ENCODE measurements around the gene FBXO22. TPM values are rescaled to one million over a fixed set of nuclear protein-coding genes. Genes with fewer than 3 reads are reported as not detected.

FBXO22 gene
- total RNA-seq, 2 experiments from 2014 or later = 64.8 to 66.2 TPM

- intact Hi-C loops (cut with micrococcal nuclease) = no loop called here
- H3K9me3 Mint-ChIP-seq = no peaks in the 10 kb centered on the region
- no peak overlapping the region for H3K4me3 Mint-ChIP-seq
- ChIA-PET CTCF (interaction anchor here (0.6 kb wide), 1 partner anchor 18 kb away, joined by 3 read pairs; no protein-coding TSS in a partner anchor), POLR2A (no interaction called here)
- H3K27me3 Mint-ChIP-seq = peaks cover 23% of the 10 kb centered on the region
- TF ChIP-seq CTCF (IDR thresholded peaks at IDR 0.05) = no peak
- no peak overlapping the region for H3K27ac Mint-ChIP-seq
- H3K4me1 Mint-ChIP-seq (ENCODE audit: low read depth) = peaks cover 3% of the 10 kb centered on the region
- ATAC-seq (peak; percentile 53), DNase-seq (peak; percentile 53)
- H3K36me3 Mint-ChIP-seq (ENCODE audit: low read depth) = no peaks in the 10 kb centered on the region
These were observed 42.3 kb downstream of the FBXO22 start for GRCh38 chr15:75945953-75946352.

- Mint-ChIP-seq H3K27me3 (peaks cover 31% of the 10 kb centered on the region), H3K9me3 (no peaks in the 10 kb centered on the region), H3K4me3 (no peak overlapping the region), H3K4me1 (ENCODE audit: low read depth) (peaks cover 3% of the 10 kb centered on the region), H3K27ac (no peak overlapping the region), H3K36me3 (ENCODE audit: low read depth) (no peaks in the 10 kb centered on the region)
- ATAC-seq (no peak), DNase-seq (no peak)
- ChIA-PET CTCF (interaction anchor here (0.8 kb wide), 1 partner anchor 16 kb away, joined by 3 read pairs; no protein-coding TSS in a partner anchor), POLR2A (no interaction called here)
- TF ChIP-seq CTCF (IDR thresholded peaks at IDR 0.05) = no peak
- intact Hi-C loops (cut with micrococcal nuclease) = no loop called here
These were observed 43.4 kb downstream of the FBXO22 start for GRCh38 chr15:75947092-75947491.

GRCh38 chr15:75948761-75949296, 45.2 kb downstream of the FBXO22 start:
- no peak for TF ChIP-seq CTCF (IDR thresholded peaks at IDR 0.05)
- Mint-ChIP-seq H3K27ac (no peak overlapping the region), H3K4me3 (no peak overlapping the region), H3K27me3 (peaks cover 38% of the 10 kb centered on the region), H3K9me3 (no peaks in the 10 kb centered on the region), H3K36me3 (ENCODE audit: low read depth) (no peaks in the 10 kb centered on the region), H3K4me1 (ENCODE audit: low read depth) (peaks cover 5% of the 10 kb centered on the region)
- POLR2A ChIA-PET = no interaction called here
- ATAC-seq (no peak), DNase-seq (no peak)
- intact Hi-C loops (cut with micrococcal nuclease) = no loop called here
- CTCF ChIA-PET = no interaction called here

GRCh38 chr15:75952525-75952924, 48.8 kb downstream of the FBXO22 start:
- ATAC-seq = no peak

More at GRCh38 chr15:75952525-75952924, 48.8 kb downstream of the FBXO22 start:
- Mint-ChIP-seq H3K4me3 (no peak overlapping the region), H3K36me3 (ENCODE audit: low read depth) (no peaks in the 10 kb centered on the region), H3K27ac (no peak overlapping the region), H3K9me3 (no peaks in the 10 kb centered on the region), H3K27me3 (peaks cover 51% of the 10 kb centered on the region), H3K4me1 (ENCODE audit: low read depth) (peaks cover 2% of the 10 kb centered on the region)
- POLR2A ChIA-PET = no interaction called here
- DNase-seq = no peak
- CTCF ChIA-PET = interaction anchor here (0.9 kb wide), 1 partner anchor 187 kb away, joined by 3 read pairs; no protein-coding TSS in a partner anchor
- TF ChIP-seq CTCF (IDR thresholded peaks at IDR 0.05) = no peak
- intact Hi-C loops (cut with micrococcal nuclease) = no loop called here

Data from activated CD8-positive, alpha-beta T cell treated with anti-CD3 and anti-CD28 coated beads for 36 hours (primary cell).